CD4-positive, CD25-positive, alpha-beta regulatory T cell (primary cell): ENCODE data around the gene PAFAH1B1. TPM values are rescaled to one million over a fixed set of nuclear protein-coding genes. Genes with fewer than 3 reads are reported as not detected.
"Not testable (repeated sequence)": the region's sequence is repeated elsewhere in the genome, so short reads cannot be mapped to it uniquely, and the experiment has no call there.

Experiments
- ATAC-seq, 2 donors: fragments of 150-1000 bp; cut with Tn5 transposase; one replicate each; pipeline ENCODE4 v1.10.0; 2021; ENCODE audit warnings: low read depth in 2 of 2, moderate number of reproducible peaks in 2 of 2, moderate library complexity in 1 of 2
- DNase-seq, 3 donors: peaks; one replicate each; pipeline versions ENCODE4 v3.0.0 to v3.0.0-alpha.2; 2012 to 2022; ENCODE audit warnings: mixed read lengths in 1 of 3
- H3K27ac ChIP-seq: one replicate; pipeline ENCODE4 v1.7.0; 2013; ENCODE audit warnings: mild to moderate bottlenecking, low read length; ENCODE audit not compliant: insufficient read depth, poor library complexity, severe bottlenecking
- H3K27me3 ChIP-seq: one replicate; pipeline ENCODE4 v1.7.0; 2013; ENCODE audit warnings: low read length; ENCODE audit not compliant: control insufficient read depth, insufficient read depth
- H3K36me3 ChIP-seq: one replicate; pipeline ENCODE4 v1.7.0; 2013; ENCODE audit warnings: mild to moderate bottlenecking, low read length, moderate library complexity; ENCODE audit not compliant: control insufficient read depth, insufficient read depth
- H3K4me1 ChIP-seq: 2 replicates; pipeline ENCODE4 v1.7.0; 2013; ENCODE audit warnings: mild to moderate bottlenecking, low read length; ENCODE audit not compliant: insufficient read depth, control insufficient read depth, poor library complexity, severe bottlenecking
- H3K4me3 ChIP-seq: one replicate; pipeline ENCODE4 v1.7.0; 2013; ENCODE audit warnings: low read depth, mild to moderate bottlenecking, low read length, moderate library complexity
- H3K9me3 ChIP-seq, 2 experiments: 1 replicate in 1 of 2; 2 replicates in 1 of 2; pipeline ENCODE4 v1.7.0; 2013; ENCODE audit warnings: low read length in 2 of 2, mild to moderate bottlenecking in 1 of 2, moderate library complexity in 1 of 2; ENCODE audit not compliant: control insufficient read depth in 2 of 2
- H3K27ac Mint-ChIP-seq, 3 donors: one replicate each; pipeline ENCODE4 v1.8.0; 2020 to 2022; ENCODE audit warnings: mild to moderate bottlenecking in 3 of 3, mixed read lengths in 3 of 3, moderate library complexity in 2 of 3
- H3K27me3 Mint-ChIP-seq: one replicate; pipeline ENCODE4 v1.8.0; 2022; ENCODE audit warnings: mild to moderate bottlenecking, mixed read lengths
- H3K36me3 Mint-ChIP-seq: one replicate; pipeline ENCODE4 v1.8.0; 2020; ENCODE audit warnings: mixed read lengths
- H3K4me1 Mint-ChIP-seq, 4 donors: one replicate each; pipeline ENCODE4 v1.8.0; 2020 to 2022; ENCODE audit warnings: mixed read lengths in 4 of 4, mild to moderate bottlenecking in 1 of 4
- H3K4me3 Mint-ChIP-seq, 4 donors: one replicate each; pipeline ENCODE4 v1.8.0; 2020 to 2022; ENCODE audit warnings: mild to moderate bottlenecking in 4 of 4, mixed read lengths in 4 of 4, moderate library complexity in 3 of 4
- H3K9me3 Mint-ChIP-seq, 7 donors: one replicate each; pipeline ENCODE4 v1.8.0; 2020 to 2022; ENCODE audit warnings: mixed read lengths in 7 of 7, mild to moderate bottlenecking in 3 of 7, moderate library complexity in 2 of 7
- polyA plus RNA-seq, 4 donors: library from polyadenylated mRNA; unstranded; fragments of 300-500 nt; fragmentation: Illumina TruSeq; gene quantifications; one replicate each; pipeline ENCODE4 v1.2.3, GENCODE V29; 2021
- total RNA-seq: library from RNA; stranded (reverse); gene quantifications from one replicate; pipeline ENCODE4 v1.2.3, GENCODE V29; 2022

PAFAH1B1 gene
- total and polyA plus RNA-seq, 5 donors from 2014 or later, result 20.6 to 174 (median 33.6) TPM

GRCh38 chr17:2660410-2660809 lies 67.0 kb downstream of the PAFAH1B1 start:
- peaks cover 11% of the 10 kb centered on the region for H3K36me3 ChIP-seq
- H3K27me3 ChIP-seq, H3K27me3 Mint-ChIP-seq, H3K4me3 ChIP-seq, H3K4me1 ChIP-seq, H3K9me3 Mint-ChIP-seq, H3K36me3 Mint-ChIP-seq, ATAC-seq, H3K9me3 ChIP-seq, H3K27ac ChIP-seq, DNase-seq: not testable (repeated sequence)
- Mint-ChIP-seq H3K4me1 (peaks cover 22 to 74% (median 40%) of the 10 kb centered on the region in 4 donors), H3K4me3 (peak overlapping the region in 2 of 4 donors; percentile 52 to 67), H3K27ac (peak overlapping the region; percentile 76 to 87 (median 86))

- Histone ChIP-seq H3K9me3 (no peaks in the 10 kb centered on the region), H3K4me3 (no peak overlapping the region), H3K27ac (no peak overlapping the region), H3K27me3 (no peaks in the 10 kb centered on the region), H3K36me3 (peaks cover 85% of the 10 kb centered on the region), H3K4me1 (no peaks in the 10 kb centered on the region)
- Mint-ChIP-seq H3K36me3 (peaks cover 39% of the 10 kb centered on the region), H3K9me3 (peaks cover 0 to 2% (median 0%) of the 10 kb centered on the region in 7 donors), H3K4me1 (peaks cover 5 to 10% (median 7%) of the 10 kb centered on the region in 4 donors), H3K27me3 (no peaks in the 10 kb centered on the region), H3K27ac (peak overlapping the region in 1 of 3 donors; percentile 38), H3K4me3 (no peak overlapping the region)
- no peak for DNase-seq
- ATAC-seq, result no peak
These were observed 78.6 kb downstream of the PAFAH1B1 start for GRCh38 chr17:2672026-2672425.

- not testable (repeated sequence) for H3K4me3 Mint-ChIP-seq, H3K9me3 Mint-ChIP-seq, H3K27ac ChIP-seq, H3K27me3 ChIP-seq, H3K4me1 ChIP-seq, H3K9me3 ChIP-seq, H3K4me1 Mint-ChIP-seq, H3K4me3 ChIP-seq, ATAC-seq, DNase-seq, H3K27me3 Mint-ChIP-seq
- peaks cover 82% of the 10 kb centered on the region for H3K36me3 ChIP-seq
- Mint-ChIP-seq H3K36me3 (peaks cover 51% of the 10 kb centered on the region), H3K27ac (peak overlapping the region in 1 of 3 donors; percentile 5)
These were observed 85.8 kb downstream of the PAFAH1B1 start for GRCh38 chr17:2679247-2679646.

GRCh38 chr17:2680961-2681360 lies 87.5 kb downstream of the PAFAH1B1 start:
- no peaks in the 10 kb centered on the region for H3K9me3 ChIP-seq
- H3K4me1 ChIP-seq, result no peaks in the 10 kb centered on the region
- Mint-ChIP-seq H3K9me3 (no peaks in the 10 kb centered on the region), H3K27me3 (no peaks in the 10 kb centered on the region), H3K4me1 (peaks cover 0 to 4% (median 0%) of the 10 kb centered on the region in 4 donors), H3K36me3 (peaks cover 46% of the 10 kb centered on the region), H3K27ac (no peak overlapping the region), H3K4me3 (no peak overlapping the region)
- peaks cover 75% of the 10 kb centered on the region for H3K36me3 ChIP-seq
- no peaks in the 10 kb centered on the region for H3K27me3 ChIP-seq
- DNase-seq, result no peak
- ATAC-seq, result no peak
- no peak overlapping the region for H3K27ac ChIP-seq
- H3K4me3 ChIP-seq, result no peak overlapping the region

- peaks cover 69% of the 10 kb centered on the region for H3K36me3 ChIP-seq
- no peak overlapping the region for H3K27ac ChIP-seq
- H3K4me3 ChIP-seq, result no peak overlapping the region
- peaks cover 0 to 4% (median 0%) of the 10 kb centered on the region in 4 donors for H3K4me1 Mint-ChIP-seq
- H3K36me3 Mint-ChIP-seq, result peaks cover 44% of the 10 kb centered on the region
- no peak overlapping the region for H3K4me3 Mint-ChIP-seq
- no peaks in the 10 kb centered on the region for H3K27me3 Mint-ChIP-seq
- H3K9me3 ChIP-seq, result no peaks in the 10 kb centered on the region
- ATAC-seq (no peak), DNase-seq (no peak)
- no peak overlapping the region for H3K27ac Mint-ChIP-seq
- no peaks in the 10 kb centered on the region for H3K27me3 ChIP-seq
- no peaks in the 10 kb centered on the region for H3K4me1 ChIP-seq
- H3K9me3 Mint-ChIP-seq, result no peaks in the 10 kb centered on the region
These were observed 88.2 kb downstream of the PAFAH1B1 start for GRCh38 chr17:2681650-2682049.

GRCh38 chr17:2682176-2682938 lies 88.9 kb downstream of the PAFAH1B1 start:
- Histone ChIP-seq H3K27me3 (no peaks in the 10 kb centered on the region), H3K27ac (no peak overlapping the region), H3K4me1 (no peaks in the 10 kb centered on the region), H3K4me3 (no peak overlapping the region), H3K9me3 (no peaks in the 10 kb centered on the region), H3K36me3 (peaks cover 63% of the 10 kb centered on the region)
- no peak for DNase-seq
- peaks cover 0 to 4% (median 0%) of the 10 kb centered on the region in 4 donors for H3K4me1 Mint-ChIP-seq
- H3K4me3 Mint-ChIP-seq, result no peak overlapping the region
- H3K27me3 Mint-ChIP-seq, result no peaks in the 10 kb centered on the region
- peak overlapping the region in 2 of 3 donors; percentile 12 to 61 for H3K27ac Mint-ChIP-seq
- no peaks in the 10 kb centered on the region for H3K9me3 Mint-ChIP-seq
- no peak for ATAC-seq
- H3K36me3 Mint-ChIP-seq, result peaks cover 39% of the 10 kb centered on the region

GRCh38 chr17:2683912-2684311 lies 90.5 kb downstream of the PAFAH1B1 start:
- Histone ChIP-seq H3K27ac (no peak overlapping the region), H3K4me1 (no peaks in the 10 kb centered on the region), H3K27me3 (no peaks in the 10 kb centered on the region), H3K9me3 (no peaks in the 10 kb centered on the region), H3K4me3 (no peak overlapping the region), H3K36me3 (peaks cover 55% of the 10 kb centered on the region)
- Mint-ChIP-seq H3K4me3 (no peak overlapping the region), H3K27ac (peak overlapping the region in 1 of 3 donors; percentile 33), H3K4me1 (peaks cover 0 to 4% (median 0%) of the 10 kb centered on the region in 4 donors), H3K27me3 (no peaks in the 10 kb centered on the region), H3K36me3 (peaks cover 38% of the 10 kb centered on the region), H3K9me3 (no peaks in the 10 kb centered on the region)
- no peak for DNase-seq
- no peak for ATAC-seq

GRCh38 chr17:2684549-2684948 lies 91.1 kb downstream of the PAFAH1B1 start:
- H3K27ac Mint-ChIP-seq, result no peak overlapping the region
- Histone ChIP-seq H3K9me3 (no peaks in the 10 kb centered on the region), H3K27ac (no peak overlapping the region), H3K36me3 (peaks cover 52% of the 10 kb centered on the region), H3K4me1 (no peaks in the 10 kb centered on the region), H3K4me3 (no peak overlapping the region), H3K27me3 (no peaks in the 10 kb centered on the region)
- no peak overlapping the region for H3K4me3 Mint-ChIP-seq
- no peak for ATAC-seq
- H3K4me1 Mint-ChIP-seq, result peaks cover 0 to 3% (median 0%) of the 10 kb centered on the region in 4 donors
- peaks cover 32% of the 10 kb centered on the region for H3K36me3 Mint-ChIP-seq
- no peaks in the 10 kb centered on the region for H3K27me3 Mint-ChIP-seq
- peaks cover 0 to 1% (median 0%) of the 10 kb centered on the region in 7 donors for H3K9me3 Mint-ChIP-seq
- no peak for DNase-seq
